Astrocyte (in vitro differentiated cells and primary cell): ENCODE data around the gene GPC3.

Experiments used
- EZH2 ChIP-seq: IDR thresholded peaks from 2 replicates; pipeline ENCODE4 v1.6.1; 2012; ENCODE audit warnings: mild to moderate bottlenecking, low read length, inconsistent platforms; ENCODE audit not compliant: insufficient read depth
- TF ChIP-seq, protein P1 (sequence below): IDR thresholded peaks from 2 replicates; pipeline ENCODE4 v1.5.1; 2011; ENCODE audit warnings: low read depth, mild to moderate bottlenecking, inconsistent platforms, low read length, moderate library complexity; ENCODE audit not compliant: insufficient read depth

DNA sequence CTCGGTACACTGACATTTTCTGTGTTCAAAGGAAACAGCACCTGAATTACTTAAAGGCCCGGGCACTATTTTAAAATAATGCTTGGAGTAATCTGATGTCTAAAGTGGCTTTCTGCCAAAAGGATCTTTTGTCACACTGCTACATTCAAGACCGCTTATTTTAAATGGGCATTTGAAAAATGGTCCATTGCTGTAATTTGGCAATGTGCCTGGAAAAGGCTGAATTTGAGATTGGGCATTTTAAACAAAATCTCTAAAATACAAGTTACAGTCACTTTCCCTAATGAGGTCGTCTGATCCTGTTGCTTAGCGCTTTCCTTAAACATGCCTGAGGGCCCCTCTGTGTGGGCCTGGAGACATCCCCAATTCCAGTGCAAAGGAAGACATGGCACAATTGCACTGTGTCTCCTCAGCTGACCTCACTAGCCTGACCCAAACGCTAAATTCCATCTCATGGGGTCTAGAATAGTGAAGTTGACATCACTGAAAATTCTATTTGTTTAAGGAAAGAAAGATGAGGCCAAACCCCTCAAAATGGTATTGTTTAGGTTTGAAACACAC is 214.2 kb downstream of the GPC3 start:
- TF ChIP-seq, protein P1, sequence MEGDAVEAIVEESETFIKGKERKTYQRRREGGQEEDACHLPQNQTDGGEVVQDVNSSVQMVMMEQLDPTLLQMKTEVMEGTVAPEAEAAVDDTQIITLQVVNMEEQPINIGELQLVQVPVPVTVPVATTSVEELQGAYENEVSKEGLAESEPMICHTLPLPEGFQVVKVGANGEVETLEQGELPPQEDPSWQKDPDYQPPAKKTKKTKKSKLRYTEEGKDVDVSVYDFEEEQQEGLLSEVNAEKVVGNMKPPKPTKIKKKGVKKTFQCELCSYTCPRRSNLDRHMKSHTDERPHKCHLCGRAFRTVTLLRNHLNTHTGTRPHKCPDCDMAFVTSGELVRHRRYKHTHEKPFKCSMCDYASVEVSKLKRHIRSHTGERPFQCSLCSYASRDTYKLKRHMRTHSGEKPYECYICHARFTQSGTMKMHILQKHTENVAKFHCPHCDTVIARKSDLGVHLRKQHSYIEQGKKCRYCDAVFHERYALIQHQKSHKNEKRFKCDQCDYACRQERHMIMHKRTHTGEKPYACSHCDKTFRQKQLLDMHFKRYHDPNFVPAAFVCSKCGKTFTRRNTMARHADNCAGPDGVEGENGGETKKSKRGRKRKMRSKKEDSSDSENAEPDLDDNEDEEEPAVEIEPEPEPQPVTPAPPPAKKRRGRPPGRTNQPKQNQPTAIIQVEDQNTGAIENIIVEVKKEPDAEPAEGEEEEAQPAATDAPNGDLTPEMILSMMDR: no peak
- no peak for TF ChIP-seq EZH2
